Measurements from ENCODE around the gene AFAP1L2.

GRCh38 chr10:114429581-114430335 lies 25.5 kb upstream of the AFAP1L2 start:
- TF ChIP-seq MXI1 (conservative IDR thresholded peaks at IDR 0.05; ENCODE audit: poor library complexity, severe bottlenecking) (no peak), EP300 (conservative IDR thresholded peaks at IDR 0.05; ENCODE audit: poor library complexity, severe bottlenecking) (no peak), CTCF (IDR thresholded peaks at IDR 0.05; ENCODE audit: poor library complexity, severe bottlenecking) (no peak), EZH2 (IDR thresholded peaks at IDR 0.05; ENCODE audit: borderline replicate concordance, insufficient read depth, low read length, poor library complexity, severe bottlenecking) (no peak), POLR2AphosphoS5 (IDR thresholded peaks at IDR 0.05) (no peak), REST (IDR thresholded peaks at IDR 0.05; ENCODE audit: borderline replicate concordance) (no peak), RAD21 (conservative IDR thresholded peaks at IDR 0.05) (no peak), SMC3 (conservative IDR thresholded peaks at IDR 0.05; ENCODE audit: poor library complexity) (no peak)

Data from neural cell (in vitro differentiated cells).